Transverse colon (tissue), 4 donors: ENCODE results near the gene KIF20A. TPM values are rescaled to one million over a fixed set of nuclear protein-coding genes. Genes with fewer than 3 reads are reported as not detected.
"Not testable (repeated sequence)": the region's sequence is repeated elsewhere in the genome, so short reads cannot be mapped to it uniquely, and the experiment has no call there.

Experiments
- DNase-seq: peaks from one replicate; pipeline ENCODE4 v3.0.0-alpha.2; 2019
- H3K27ac ChIP-seq, 4 donors: fragments of 200-600 bp; sonication (generic); 2 replicates each; pipeline ENCODE4 v1.5.1; 2016 to 2018; ENCODE audit warnings: inconsistent platforms in 4 of 4
- H3K27me3 ChIP-seq: fragments of 200-600 bp; sonication (generic); 2 replicates; pipeline ENCODE4 v1.5.1; 2017; ENCODE audit warnings: inconsistent platforms
- H3K36me3 ChIP-seq, 4 donors: fragments of 200-600 bp; sonication (generic); 2 replicates each; pipeline ENCODE4 v1.5.1; 2017 to 2019; ENCODE audit warnings: inconsistent platforms in 4 of 4
- H3K4me1 ChIP-seq, 4 donors: fragments of 200-600 bp; sonication (generic); 2 replicates each; pipeline ENCODE4 v1.5.1; 2017 to 2020; ENCODE audit warnings: inconsistent platforms in 4 of 4
- H3K4me3 ChIP-seq, 4 donors: fragments of 200-600 bp; sonication (generic); 1 replicate in 1 of 4; 2 replicates in 3 of 4; pipeline versions ENCODE4 v1.5.1 to v1.6.1; 2017 to 2019; ENCODE audit warnings: inconsistent platforms in 4 of 4
- H3K9me3 ChIP-seq, 2 donors: fragments of 200-600 bp; sonication (generic); 2 replicates each; pipeline ENCODE4 v1.5.1; 2017 to 2019; ENCODE audit warnings: inconsistent platforms in 2 of 2
- EP300 ChIP-seq: sonication (generic); formaldehyde crosslinking; IDR thresholded peaks from one replicate; pipeline ENCODE4 v1.6.1; 2017; ENCODE audit warnings: antibody characterized with exemption, low read depth
- POLR2A ChIP-seq: fragments of 450-650 bp; IDR thresholded peaks from one replicate; pipeline ENCODE4 v1.6.1; 2016; ENCODE audit warnings: antibody characterized with exemption, mild to moderate bottlenecking, moderate library complexity
- POLR2AphosphoS5 ChIP-seq, 3 donors: sonication (generic); formaldehyde crosslinking; IDR thresholded peaks; one replicate each; pipeline ENCODE4 v1.6.1; 2016; ENCODE audit warnings: antibody characterized with exemption in 3 of 3
- WGBS, 2 donors: methylation state at CpG; one replicate each; pipeline ENCODE4 v1.1.5; 2018; ENCODE audit warnings: low coverage in 1 of 2; 5-methylcytosine and 5-hydroxymethylcytosine counted together
- in situ Hi-C, 4 donors: fragments of 200-750 bp; cut with MboI; loops; one replicate each; pipeline versions ENCODE4 v1.15.0 to v1.15.1; 2017; ENCODE audit warnings: low sequenced_read_pairs in 3 of 4, low pct_ligation_motif_present in 1 of 4, low pct_unique_long_range_greater_than_20kb in 1 of 4
- intact Hi-C: fragments of 100-400 bp; cut with DNase I; formaldehyde crosslinking; loops from one replicate; pipeline ENCODE4 v1.15.1; 2023; ENCODE audit warnings: low total_unique reads
- total RNA-seq, 4 donors: library from RNA; depleted of rRNA; stranded (reverse); fragments of >200 nt; gene quantifications; one replicate each; pipeline ENCODE4 v1.1.0, GENCODE V29; 2016
- TF ChIP-seq, protein P1 (sequence below), 5 experiments: fragments of 200-600 bp in 3 of 5; fragments of 450-650 bp in 2 of 5; sonication (generic) in 3 of 5; IDR thresholded peaks; 1 replicate in 2 of 5; 2 replicates in 3 of 5; pipeline ENCODE4 v1.5.1; 2016 to 2017; ENCODE audit warnings: antibody characterized with exemption in 5 of 5, inconsistent platforms in 3 of 5, mild to moderate bottlenecking in 2 of 5, moderate library complexity in 1 of 5

KIF20A gene
- total RNA-seq, 4 donors from 2014 or later = 1.9 to 5.0 (median 1.9) TPM; not detected in 1

DNA sequence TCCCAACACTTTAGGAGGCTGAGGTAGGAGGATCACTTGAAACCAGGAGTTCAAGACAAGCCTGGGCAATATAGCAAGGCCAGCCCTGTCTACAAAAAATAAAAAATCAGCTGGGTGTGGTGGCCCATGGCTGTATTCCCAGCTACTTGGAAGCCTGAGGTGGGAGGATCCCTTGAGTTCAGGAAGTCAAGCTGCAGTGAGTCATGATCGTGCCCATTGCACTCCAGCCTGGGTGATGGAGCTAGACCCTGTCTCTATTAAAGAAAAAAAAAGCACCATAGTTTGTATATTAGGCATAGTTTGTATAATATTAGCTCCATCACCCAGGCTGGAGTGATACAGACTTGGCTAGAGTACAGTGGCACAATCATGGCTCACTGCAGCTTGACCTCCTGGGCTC lies 30.1 kb upstream of the KIF20A start:
- H3K4me1 ChIP-seq = peaks cover 0 to 4% (median 0%) of the 10 kb centered on the region in 4 donors
- WGBS, 2 donors = 50% methylated on average over 1 of the region's 1 CpG; no CpG with 5 or more reads in 1 of the 2 donors
- H3K27ac ChIP-seq = no peak overlapping the region
- no peak for TF ChIP-seq POLR2A
- TF ChIP-seq, protein P1, sequence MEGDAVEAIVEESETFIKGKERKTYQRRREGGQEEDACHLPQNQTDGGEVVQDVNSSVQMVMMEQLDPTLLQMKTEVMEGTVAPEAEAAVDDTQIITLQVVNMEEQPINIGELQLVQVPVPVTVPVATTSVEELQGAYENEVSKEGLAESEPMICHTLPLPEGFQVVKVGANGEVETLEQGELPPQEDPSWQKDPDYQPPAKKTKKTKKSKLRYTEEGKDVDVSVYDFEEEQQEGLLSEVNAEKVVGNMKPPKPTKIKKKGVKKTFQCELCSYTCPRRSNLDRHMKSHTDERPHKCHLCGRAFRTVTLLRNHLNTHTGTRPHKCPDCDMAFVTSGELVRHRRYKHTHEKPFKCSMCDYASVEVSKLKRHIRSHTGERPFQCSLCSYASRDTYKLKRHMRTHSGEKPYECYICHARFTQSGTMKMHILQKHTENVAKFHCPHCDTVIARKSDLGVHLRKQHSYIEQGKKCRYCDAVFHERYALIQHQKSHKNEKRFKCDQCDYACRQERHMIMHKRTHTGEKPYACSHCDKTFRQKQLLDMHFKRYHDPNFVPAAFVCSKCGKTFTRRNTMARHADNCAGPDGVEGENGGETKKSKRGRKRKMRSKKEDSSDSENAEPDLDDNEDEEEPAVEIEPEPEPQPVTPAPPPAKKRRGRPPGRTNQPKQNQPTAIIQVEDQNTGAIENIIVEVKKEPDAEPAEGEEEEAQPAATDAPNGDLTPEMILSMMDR (IDR thresholded peaks at IDR 0.05) = no peak
- TF ChIP-seq EP300 = no peak
- no peak for TF ChIP-seq POLR2AphosphoS5 (IDR thresholded peaks at IDR 0.05)
- no peaks in the 10 kb centered on the region for H3K9me3 ChIP-seq
- no peak overlapping the region for H3K4me3 ChIP-seq
- intact Hi-C loops = no loop called here
- peak; percentile 27 for DNase-seq
- in situ Hi-C loops = loop anchor here in 1 of 4 donors (25.0 kb wide), 1 partner anchor 362 kb away; no protein-coding TSS in a partner anchor
- H3K36me3 ChIP-seq = no peaks in the 10 kb centered on the region
- H3K27me3 ChIP-seq = no peaks in the 10 kb centered on the region

DNA sequence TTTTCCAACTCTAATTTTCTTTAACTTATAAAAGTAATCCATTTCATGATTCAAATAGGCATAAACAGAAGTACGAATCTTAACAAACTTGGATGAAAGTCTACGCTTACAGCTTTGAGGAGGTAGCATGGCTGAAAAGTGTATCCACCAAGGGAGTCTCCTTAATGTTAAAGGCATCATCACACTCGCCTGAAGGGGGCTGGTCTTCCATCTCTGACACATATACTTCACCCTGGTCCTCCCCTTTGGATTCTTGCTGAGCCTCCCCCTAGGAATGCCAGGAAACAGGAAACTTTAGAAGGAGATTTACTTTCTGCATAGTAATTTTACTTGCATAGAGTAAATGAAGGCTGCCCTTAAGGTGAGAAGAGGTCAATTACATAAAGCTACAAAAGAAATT lies 29.4 kb upstream of the KIF20A start:
- no peak overlapping the region for H3K27ac ChIP-seq
- intact Hi-C loops = no loop called here
- in situ Hi-C loops = loop anchor here in 1 of 4 donors (25.0 kb wide), 1 partner anchor 362 kb away; no protein-coding TSS in a partner anchor
- H3K4me1 ChIP-seq = peaks cover 0 to 4% (median 0%) of the 10 kb centered on the region in 4 donors
- H3K4me3 ChIP-seq = no peak overlapping the region
- TF ChIP-seq POLR2A = no peak
- TF ChIP-seq, protein P1 (IDR thresholded peaks at IDR 0.05) = no peak
- TF ChIP-seq POLR2AphosphoS5 (IDR thresholded peaks at IDR 0.05) = no peak
- no peak for TF ChIP-seq EP300
- H3K9me3 ChIP-seq = no peaks in the 10 kb centered on the region
- 53% methylated on average over 3 of the region's 3 CpGs for WGBS, 2 donors
- no peaks in the 10 kb centered on the region for H3K27me3 ChIP-seq
- H3K36me3 ChIP-seq = no peaks in the 10 kb centered on the region
- DNase-seq = no peak

DNA sequence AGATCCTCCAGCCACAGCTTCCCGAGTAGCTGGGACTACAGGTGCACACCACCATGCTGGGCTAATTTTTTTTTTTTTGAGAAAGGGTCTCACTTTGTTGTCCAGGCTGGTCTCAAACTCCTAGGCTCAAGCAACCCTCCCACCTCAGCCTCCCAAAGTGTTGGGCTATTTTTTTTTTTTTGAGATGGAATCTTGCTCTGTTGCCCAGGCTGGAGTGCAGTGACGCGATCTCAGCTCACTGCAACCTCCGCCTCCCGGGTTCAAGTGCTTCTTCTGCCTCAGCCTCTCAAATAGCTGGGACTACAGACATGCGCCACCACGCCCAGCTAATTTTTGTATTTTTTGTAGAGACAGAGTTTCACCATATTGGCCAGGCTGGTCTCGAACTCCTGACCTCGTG lies 22.9 kb upstream of the KIF20A start:
- H3K27ac ChIP-seq, DNase-seq, H3K4me3 ChIP-seq, H3K27me3 ChIP-seq, H3K4me1 ChIP-seq, in situ Hi-C loops, intact Hi-C loops, H3K9me3 ChIP-seq: not testable (repeated sequence)
- WGBS, 2 donors = 96 to 100% methylated on average over 6 to 9 of the region's 9 CpGs
- H3K36me3 ChIP-seq = peaks cover 0 to 43% (median 19%) of the 10 kb centered on the region in 4 donors

DNA sequence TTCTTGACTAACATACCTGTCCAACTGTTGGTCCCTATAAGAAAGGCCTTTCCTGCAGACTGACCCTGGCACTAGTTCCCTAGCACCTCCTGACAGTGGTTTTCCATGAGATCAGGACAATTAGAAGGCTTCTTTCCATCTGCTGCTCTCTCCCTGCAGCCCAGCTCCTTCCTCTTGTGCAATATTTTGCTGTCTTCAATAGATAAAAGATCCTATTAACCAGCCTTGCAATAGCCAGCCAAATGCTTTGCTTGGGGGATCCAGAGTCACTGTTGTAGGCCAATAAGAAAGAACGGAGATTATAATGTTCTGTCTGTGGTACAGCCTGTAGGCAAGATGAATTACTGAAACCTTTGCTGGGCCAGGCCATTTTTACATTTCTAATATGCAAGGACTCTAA lies 21.3 kb upstream of the KIF20A start:
- no peak for DNase-seq
- peaks cover 0 to 59% (median 28%) of the 10 kb centered on the region in 4 donors for H3K36me3 ChIP-seq
- H3K27ac ChIP-seq = no peak overlapping the region
- H3K27me3 ChIP-seq = no peaks in the 10 kb centered on the region
- H3K9me3 ChIP-seq = no peaks in the 10 kb centered on the region
- H3K4me1 ChIP-seq = no peaks in the 10 kb centered on the region
- H3K4me3 ChIP-seq = no peak overlapping the region
- intact Hi-C loops = no loop called here
- 94% methylated on average over 1 of the region's 1 CpG; no CpG with 5 or more reads in 1 of the 2 donors for WGBS, 2 donors
- no peak for TF ChIP-seq POLR2A
- TF ChIP-seq, protein P1 (IDR thresholded peaks at IDR 0.05) = no peak
- no peak for TF ChIP-seq POLR2AphosphoS5 (IDR thresholded peaks at IDR 0.05)
- TF ChIP-seq EP300 = no peak
- in situ Hi-C loops = no loop called here

DNA sequence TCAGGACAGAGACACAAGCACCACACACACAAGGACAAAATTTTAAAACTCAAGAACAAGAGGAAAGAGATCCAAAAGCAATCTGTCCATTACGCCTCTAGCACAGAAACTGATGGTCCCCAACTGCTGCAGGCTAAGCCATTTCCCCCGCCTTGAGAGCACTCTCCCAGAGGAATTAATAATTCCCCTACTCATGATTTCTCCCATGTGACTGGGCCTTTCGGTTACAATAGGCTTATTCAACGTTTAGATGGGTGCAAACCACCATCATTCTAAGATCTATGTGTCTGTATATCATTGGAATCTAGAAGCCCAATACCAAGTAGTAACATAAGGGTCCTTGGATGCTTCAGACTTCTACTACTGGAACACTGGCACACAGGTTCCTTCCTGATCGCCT lies 19.2 kb upstream of the KIF20A start:
- 95 to 100% methylated on average over 2 to 5 of the region's 5 CpGs for WGBS, 2 donors

More for the DNA sequence above, 19.2 kb upstream of the KIF20A start:
- Histone ChIP-seq H3K4me3 (no peak overlapping the region), H3K9me3 (no peaks in the 10 kb centered on the region), H3K27ac (no peak overlapping the region), H3K27me3 (no peaks in the 10 kb centered on the region), H3K36me3 (peaks cover 0 to 79% (median 38%) of the 10 kb centered on the region in 4 donors), H3K4me1 (no peaks in the 10 kb centered on the region)
- in situ Hi-C loops (no loop called here), intact Hi-C loops (no loop called here)
- no peak for DNase-seq
- TF ChIP-seq POLR2A (no peak), POLR2AphosphoS5 (IDR thresholded peaks at IDR 0.05) (no peak), EP300 (no peak)
- TF ChIP-seq, protein P1 (IDR thresholded peaks at IDR 0.05) = no peak
